GM23338 (cell line): Measurements from ENCODE around the gene SLC1A4. TPM values are rescaled to one million over a fixed set of nuclear protein-coding genes. Genes with fewer than 3 reads are reported as not detected.

Source experiments
- ATAC-seq: fragments of 200-7000 bp; cut with Tn5 transposase; 3 replicates; pipeline ENCODE4 v1.9.1; 2020
- DNase-seq: peaks from one replicate; pipeline ENCODE4 v3.0.0-alpha.2; 2015; ENCODE audit warnings: low spot score
- H2AFZ ChIP-seq: fragments of 200-600 bp; sonication (generic); 2 replicates; pipeline ENCODE4 v1.8.0; 2016; ENCODE audit warnings: antibody characterized with exemption, mild to moderate bottlenecking, moderate library complexity
- H3F3A ChIP-seq: fragments of 200-600 bp; sonication (generic); replicated peaks from 2 replicates; pipeline ENCODE4 v1.8.0; 2017; ENCODE audit warnings: antibody characterized with exemption, mixed run types, low read depth
- H3K27ac ChIP-seq: fragments of 200-600 bp; sonication (generic); 2 replicates; pipeline ENCODE4 v1.6.1; 2016; ENCODE audit warnings: low read depth
- H3K27me3 ChIP-seq: fragments of 200-600 bp; sonication (generic); 2 replicates; pipeline ENCODE4 v1.8.0; 2016; ENCODE audit warnings: mild to moderate bottlenecking, mixed run types, moderate library complexity; ENCODE audit not compliant: insufficient read depth
- H3K36me3 ChIP-seq: fragments of 200-600 bp; sonication (generic); 2 replicates; pipeline ENCODE4 v1.8.0; 2016; ENCODE audit warnings: mild to moderate bottlenecking; ENCODE audit not compliant: insufficient read depth
- H3K4me1 ChIP-seq: fragments of 200-600 bp; sonication (generic); 2 replicates; pipeline ENCODE4 v1.8.0; 2016; ENCODE audit warnings: mild to moderate bottlenecking, moderate library complexity; ENCODE audit not compliant: insufficient read depth
- H3K4me2 ChIP-seq: fragments of 200-600 bp; sonication (generic); 2 replicates; pipeline ENCODE4 v1.7.1; 2017; ENCODE audit warnings: mixed run types
- H3K4me3 ChIP-seq: fragments of 200-600 bp; sonication (generic); 2 replicates; pipeline ENCODE4 v1.6.1; 2016; ENCODE audit warnings: mixed run types
- H3K79me2 ChIP-seq: fragments of 200-600 bp; sonication (generic); replicated peaks from 2 replicates; pipeline ENCODE4 v1.8.0; 2017; ENCODE audit warnings: mild to moderate bottlenecking; ENCODE audit not compliant: insufficient read depth
- H3K9me2 ChIP-seq: fragments of 200-600 bp; sonication (generic); 2 replicates; pipeline ENCODE4 v1.8.0; 2017; ENCODE audit not compliant: insufficient read depth
- H4K20me1 ChIP-seq: fragments of 200-600 bp; sonication (generic); replicated peaks from 2 replicates; pipeline ENCODE4 v1.8.0; 2017; ENCODE audit warnings: mild to moderate bottlenecking; ENCODE audit not compliant: insufficient read depth
- H3K27ac Mint-ChIP-seq: 2 replicates; pipeline ENCODE4 v1.8.0; 2020; ENCODE audit warnings: inconsistent platforms, mild to moderate bottlenecking, moderate library complexity, mixed read lengths
- H3K27me3 Mint-ChIP-seq: 3 replicates; pipeline ENCODE4 v1.8.0; 2022; ENCODE audit warnings: low read depth, mild to moderate bottlenecking, moderate library complexity, mixed read lengths, inconsistent platforms; ENCODE audit not compliant: insufficient read depth, poor library complexity
- H3K36me3 Mint-ChIP-seq: 3 replicates; pipeline ENCODE4 v1.8.0; 2021; ENCODE audit warnings: low read depth, mild to moderate bottlenecking, inconsistent platforms, moderate library complexity, mixed read lengths
- H3K4me1 Mint-ChIP-seq: 3 replicates; pipeline ENCODE4 v1.8.0; 2020; ENCODE audit warnings: mild to moderate bottlenecking, inconsistent platforms, mixed read lengths
- H3K4me3 Mint-ChIP-seq: 3 replicates; pipeline ENCODE4 v1.8.0; 2021; ENCODE audit warnings: moderate library complexity, mild to moderate bottlenecking, inconsistent platforms, mixed read lengths
- H3K9me3 Mint-ChIP-seq: 3 replicates; pipeline ENCODE4 v1.8.0; 2020; ENCODE audit warnings: moderate library complexity, mild to moderate bottlenecking, inconsistent platforms, mixed read lengths
- CREB1 ChIP-seq: fragments of 250-450 bp; sonication (Bioruptor Pico); IDR thresholded peaks from 2 replicates; pipeline ENCODE4 v1.5.0; 2020; ENCODE audit warnings: low read depth, mild to moderate bottlenecking, moderate library complexity
- EZH2 ChIP-seq: fragments of 200-600 bp; sonication (generic); IDR thresholded peaks from one replicate; pipeline ENCODE4 v1.8.0; 2017; ENCODE audit warnings: antibody characterized with exemption, mild to moderate bottlenecking, low read depth; ENCODE audit not compliant: unreplicated experiment
- EZH2phosphoT487 ChIP-seq: fragments of 200-600 bp; sonication (generic); IDR thresholded peaks from one replicate; pipeline ENCODE4 v1.8.1; 2018; ENCODE audit warnings: antibody characterized with exemption; ENCODE audit not compliant: unreplicated experiment
- JUNB ChIP-seq: IDR thresholded peaks from one replicate; pipeline ENCODE4 v1.6.1; 2016; ENCODE audit warnings: antibody characterized with exemption; ENCODE audit not compliant: unreplicated experiment
- NANOG ChIP-seq: IDR thresholded peaks from 2 replicates; pipeline ENCODE4 v1.6.1; 2016; ENCODE audit warnings: antibody characterized with exemption, borderline replicate concordance
- POLR2AphosphoS5 ChIP-seq: IDR thresholded peaks from 2 replicates; pipeline ENCODE4 v1.6.1; 2016; ENCODE audit warnings: antibody characterized with exemption, low read depth
- REST ChIP-seq: IDR thresholded peaks from one replicate; pipeline ENCODE4 v1.6.1; 2018; ENCODE audit warnings: antibody characterized with exemption; ENCODE audit not compliant: unreplicated experiment
- STAT1 ChIP-seq: IDR thresholded peaks from one replicate; pipeline ENCODE4 v1.6.1; 2016; ENCODE audit warnings: antibody characterized with exemption; ENCODE audit not compliant: unreplicated experiment
- ZNF331 ChIP-seq: fragments of 250-450 bp; sonication (Bioruptor Pico); IDR thresholded peaks from 2 replicates; pipeline ENCODE4 v1.5.0; 2020; ENCODE audit warnings: low read depth, mild to moderate bottlenecking, moderate library complexity
- polyA plus RNA-seq: library from polyadenylated mRNA; unstranded; fragments of >200 nt; fragmentation: Nextera tagmentation; extraction: Ambion mirVana; gene quantifications from 2 replicates; pipeline ENCODE4 v1.2.1, GENCODE V29; 2016
- total RNA-seq: library from RNA; depleted of rRNA; stranded (reverse); fragments of >200 nt; shearing (Covaris generic); gene quantifications from 2 replicates; pipeline ENCODE4 v1.2.3, GENCODE V29; 2014
- TF ChIP-seq, protein P1 (sequence below): fragments of 250-450 bp; sonication (Bioruptor Pico); IDR thresholded peaks from 2 replicates; pipeline ENCODE4 v1.5.0; 2020; ENCODE audit warnings: mild to moderate bottlenecking, moderate library complexity
- TF ChIP-seq, protein P2 (sequence below): IDR thresholded peaks from 2 replicates; pipeline ENCODE4 v1.6.1; 2016; ENCODE audit warnings: antibody characterized with exemption
- TF ChIP-seq, protein P3 (sequence below), 2 experiments: fragments of 200-600 bp in 1 of 2; sonication (generic) in 1 of 2; conservative IDR thresholded peaks; 2 replicates each; pipeline versions ENCODE4 v1.5.1 to v1.6.1; 2016 to 2017; ENCODE audit warnings: antibody characterized with exemption in 2 of 2, low read depth in 2 of 2, mild to moderate bottlenecking in 2 of 2, moderate library complexity in 1 of 2

The SLC1A4 gene
- total and polyA plus RNA-seq, 2 experiments from 2014 or later: 1.3 to 2.7 TPM

DNA sequence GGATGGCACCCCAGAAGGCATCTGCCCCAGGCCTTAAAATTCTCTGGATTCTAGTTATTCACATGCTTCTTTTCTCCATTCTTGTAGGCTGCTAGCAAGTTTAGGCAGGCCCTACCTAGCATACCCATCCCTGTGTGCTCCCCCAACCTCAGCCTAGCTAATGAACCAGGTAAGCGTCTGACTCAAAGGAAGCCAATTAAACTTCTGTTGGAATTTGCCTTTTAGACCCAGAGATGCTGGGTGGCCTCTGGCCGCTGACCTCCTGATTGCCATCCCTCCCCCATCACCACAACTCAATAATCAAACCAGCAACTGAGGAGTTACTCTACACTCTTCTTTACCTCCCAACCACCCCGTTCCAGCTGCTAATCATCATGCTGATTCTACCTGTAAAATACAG lies 48.0 kb downstream of the SLC1A4 start:
- no peak for TF ChIP-seq EZH2
- TF ChIP-seq ZNF331 (CRISPR knock-in tag): no peak
- TF ChIP-seq, protein P1, sequence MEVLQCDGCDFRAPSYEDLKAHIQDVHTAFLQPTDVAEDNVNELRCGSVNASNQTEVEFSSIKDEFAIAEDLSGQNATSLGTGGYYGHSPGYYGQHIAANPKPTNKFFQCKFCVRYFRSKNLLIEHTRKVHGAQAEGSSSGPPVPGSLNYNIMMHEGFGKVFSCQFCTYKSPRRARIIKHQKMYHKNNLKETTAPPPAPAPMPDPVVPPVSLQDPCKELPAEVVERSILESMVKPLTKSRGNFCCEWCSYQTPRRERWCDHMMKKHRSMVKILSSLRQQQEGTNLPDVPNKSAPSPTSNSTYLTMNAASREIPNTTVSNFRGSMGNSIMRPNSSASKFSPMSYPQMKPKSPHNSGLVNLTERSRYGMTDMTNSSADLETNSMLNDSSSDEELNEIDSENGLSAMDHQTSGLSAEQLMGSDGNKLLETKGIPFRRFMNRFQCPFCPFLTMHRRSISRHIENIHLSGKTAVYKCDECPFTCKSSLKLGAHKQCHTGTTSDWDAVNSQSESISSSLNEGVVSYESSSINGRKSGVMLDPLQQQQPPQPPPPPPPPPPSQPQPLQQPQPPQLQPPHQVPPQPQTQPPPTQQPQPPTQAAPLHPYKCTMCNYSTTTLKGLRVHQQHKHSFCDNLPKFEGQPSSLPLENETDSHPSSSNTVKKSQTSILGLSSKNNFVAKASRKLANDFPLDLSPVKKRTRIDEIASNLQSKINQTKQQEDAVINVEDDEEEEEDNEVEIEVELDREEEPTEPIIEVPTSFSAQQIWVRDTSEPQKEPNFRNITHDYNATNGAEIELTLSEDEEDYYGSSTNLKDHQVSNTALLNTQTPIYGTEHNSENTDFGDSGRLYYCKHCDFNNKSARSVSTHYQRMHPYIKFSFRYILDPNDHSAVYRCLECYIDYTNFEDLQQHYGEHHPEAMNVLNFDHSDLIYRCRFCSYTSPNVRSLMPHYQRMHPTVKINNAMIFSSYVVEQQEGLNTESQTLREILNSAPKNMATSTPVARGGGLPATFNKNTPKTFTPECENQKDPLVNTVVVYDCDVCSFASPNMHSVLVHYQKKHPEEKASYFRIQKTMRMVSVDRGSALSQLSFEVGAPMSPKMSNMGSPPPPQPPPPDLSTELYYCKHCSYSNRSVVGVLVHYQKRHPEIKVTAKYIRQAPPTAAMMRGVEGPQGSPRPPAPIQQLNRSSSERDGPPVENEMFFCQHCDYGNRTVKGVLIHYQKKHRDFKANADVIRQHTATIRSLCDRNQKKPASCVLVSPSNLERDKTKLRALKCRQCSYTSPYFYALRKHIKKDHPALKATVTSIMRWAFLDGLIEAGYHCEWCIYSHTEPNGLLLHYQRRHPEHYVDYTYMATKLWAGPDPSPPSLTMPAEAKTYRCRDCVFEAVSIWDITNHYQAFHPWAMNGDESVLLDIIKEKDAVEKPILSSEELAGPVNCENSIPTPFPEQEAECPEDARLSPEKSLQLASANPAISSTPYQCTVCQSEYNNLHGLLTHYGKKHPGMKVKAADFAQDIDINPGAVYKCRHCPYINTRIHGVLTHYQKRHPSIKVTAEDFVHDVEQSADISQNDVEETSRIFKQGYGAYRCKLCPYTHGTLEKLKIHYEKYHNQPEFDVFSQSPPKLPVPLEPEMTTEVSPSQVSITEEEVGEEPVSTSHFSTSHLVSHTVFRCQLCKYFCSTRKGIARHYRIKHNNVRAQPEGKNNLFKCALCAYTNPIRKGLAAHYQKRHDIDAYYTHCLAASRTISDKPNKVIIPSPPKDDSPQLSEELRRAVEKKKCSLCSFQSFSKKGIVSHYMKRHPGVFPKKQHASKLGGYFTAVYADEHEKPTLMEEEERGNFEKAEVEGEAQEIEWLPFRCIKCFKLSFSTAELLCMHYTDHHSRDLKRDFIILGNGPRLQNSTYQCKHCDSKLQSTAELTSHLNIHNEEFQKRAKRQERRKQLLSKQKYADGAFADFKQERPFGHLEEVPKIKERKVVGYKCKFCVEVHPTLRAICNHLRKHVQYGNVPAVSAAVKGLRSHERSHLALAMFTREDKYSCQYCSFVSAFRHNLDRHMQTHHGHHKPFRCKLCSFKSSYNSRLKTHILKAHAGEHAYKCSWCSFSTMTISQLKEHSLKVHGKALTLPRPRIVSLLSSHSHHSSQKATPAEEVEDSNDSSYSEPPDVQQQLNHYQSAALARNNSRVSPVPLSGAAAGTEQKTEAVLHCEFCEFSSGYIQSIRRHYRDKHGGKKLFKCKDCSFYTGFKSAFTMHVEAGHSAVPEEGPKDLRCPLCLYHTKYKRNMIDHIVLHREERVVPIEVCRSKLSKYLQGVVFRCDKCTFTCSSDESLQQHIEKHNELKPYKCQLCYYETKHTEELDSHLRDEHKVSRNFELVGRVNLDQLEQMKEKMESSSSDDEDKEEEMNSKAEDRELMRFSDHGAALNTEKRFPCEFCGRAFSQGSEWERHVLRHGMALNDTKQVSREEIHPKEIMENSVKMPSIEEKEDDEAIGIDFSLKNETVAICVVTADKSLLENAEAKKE (CRISPR knock-in tag): no peak
- TF ChIP-seq STAT1: no peak
- TF ChIP-seq EZH2phosphoT487: no peak
- no peak for TF ChIP-seq NANOG
- TF ChIP-seq POLR2AphosphoS5: no peak
- TF ChIP-seq, protein P2, sequence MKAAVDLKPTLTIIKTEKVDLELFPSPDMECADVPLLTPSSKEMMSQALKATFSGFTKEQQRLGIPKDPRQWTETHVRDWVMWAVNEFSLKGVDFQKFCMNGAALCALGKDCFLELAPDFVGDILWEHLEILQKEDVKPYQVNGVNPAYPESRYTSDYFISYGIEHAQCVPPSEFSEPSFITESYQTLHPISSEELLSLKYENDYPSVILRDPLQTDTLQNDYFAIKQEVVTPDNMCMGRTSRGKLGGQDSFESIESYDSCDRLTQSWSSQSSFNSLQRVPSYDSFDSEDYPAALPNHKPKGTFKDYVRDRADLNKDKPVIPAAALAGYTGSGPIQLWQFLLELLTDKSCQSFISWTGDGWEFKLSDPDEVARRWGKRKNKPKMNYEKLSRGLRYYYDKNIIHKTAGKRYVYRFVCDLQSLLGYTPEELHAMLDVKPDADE: no peak
- no peak for TF ChIP-seq REST
- TF ChIP-seq, protein P3, sequence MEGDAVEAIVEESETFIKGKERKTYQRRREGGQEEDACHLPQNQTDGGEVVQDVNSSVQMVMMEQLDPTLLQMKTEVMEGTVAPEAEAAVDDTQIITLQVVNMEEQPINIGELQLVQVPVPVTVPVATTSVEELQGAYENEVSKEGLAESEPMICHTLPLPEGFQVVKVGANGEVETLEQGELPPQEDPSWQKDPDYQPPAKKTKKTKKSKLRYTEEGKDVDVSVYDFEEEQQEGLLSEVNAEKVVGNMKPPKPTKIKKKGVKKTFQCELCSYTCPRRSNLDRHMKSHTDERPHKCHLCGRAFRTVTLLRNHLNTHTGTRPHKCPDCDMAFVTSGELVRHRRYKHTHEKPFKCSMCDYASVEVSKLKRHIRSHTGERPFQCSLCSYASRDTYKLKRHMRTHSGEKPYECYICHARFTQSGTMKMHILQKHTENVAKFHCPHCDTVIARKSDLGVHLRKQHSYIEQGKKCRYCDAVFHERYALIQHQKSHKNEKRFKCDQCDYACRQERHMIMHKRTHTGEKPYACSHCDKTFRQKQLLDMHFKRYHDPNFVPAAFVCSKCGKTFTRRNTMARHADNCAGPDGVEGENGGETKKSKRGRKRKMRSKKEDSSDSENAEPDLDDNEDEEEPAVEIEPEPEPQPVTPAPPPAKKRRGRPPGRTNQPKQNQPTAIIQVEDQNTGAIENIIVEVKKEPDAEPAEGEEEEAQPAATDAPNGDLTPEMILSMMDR (conservative IDR thresholded peaks at IDR 0.05; ENCODE audit: low read depth in 2 of 2): no peak
- no peak for TF ChIP-seq JUNB
- no peak for TF ChIP-seq CREB1 (CRISPR knock-in tag)
- Histone ChIP-seq H3K4me1 (peaks cover 11% of the 10 kb centered on the region), H3K27me3 (no peaks in the 10 kb centered on the region), H3F3A (peaks cover 3% of the 10 kb centered on the region), H3K4me3 (no peak overlapping the region), H3K9me2 (no peaks in the 10 kb centered on the region), H3K79me2 (no peaks in the 10 kb centered on the region), H3K4me2 (no peak overlapping the region), H3K27ac (no peak overlapping the region), H3K36me3 (peaks cover 4% of the 10 kb centered on the region; the same call in 1 of the 2 replicates), H4K20me1 (peaks cover 6% of the 10 kb centered on the region; the same call in 1 of the 2 replicates), H2AFZ (no peak overlapping the region)
- H3K4me3 Mint-ChIP-seq: no peak overlapping the region
- peaks cover 24% of the 10 kb centered on the region for H3K4me1 Mint-ChIP-seq
- H3K9me3 Mint-ChIP-seq: no peaks in the 10 kb centered on the region
- DNase-seq (no peak), ATAC-seq (no peak)
- no peak overlapping the region for H3K27ac Mint-ChIP-seq
- H3K36me3 Mint-ChIP-seq: peaks cover 33% of the 10 kb centered on the region
- no peaks in the 10 kb centered on the region for H3K27me3 Mint-ChIP-seq
